ENCODE data around the gene GAA. TPM values are rescaled to one million over a fixed set of nuclear protein-coding genes. Genes with fewer than 3 reads are reported as not detected.

The GAA gene
- total and polyA plus RNA-seq, 2 of the 8 experiments (the other 6 are each of a cell fraction or from before 2014, with no cell fraction given), result 14.8 to 30.0 TPM

DNA sequence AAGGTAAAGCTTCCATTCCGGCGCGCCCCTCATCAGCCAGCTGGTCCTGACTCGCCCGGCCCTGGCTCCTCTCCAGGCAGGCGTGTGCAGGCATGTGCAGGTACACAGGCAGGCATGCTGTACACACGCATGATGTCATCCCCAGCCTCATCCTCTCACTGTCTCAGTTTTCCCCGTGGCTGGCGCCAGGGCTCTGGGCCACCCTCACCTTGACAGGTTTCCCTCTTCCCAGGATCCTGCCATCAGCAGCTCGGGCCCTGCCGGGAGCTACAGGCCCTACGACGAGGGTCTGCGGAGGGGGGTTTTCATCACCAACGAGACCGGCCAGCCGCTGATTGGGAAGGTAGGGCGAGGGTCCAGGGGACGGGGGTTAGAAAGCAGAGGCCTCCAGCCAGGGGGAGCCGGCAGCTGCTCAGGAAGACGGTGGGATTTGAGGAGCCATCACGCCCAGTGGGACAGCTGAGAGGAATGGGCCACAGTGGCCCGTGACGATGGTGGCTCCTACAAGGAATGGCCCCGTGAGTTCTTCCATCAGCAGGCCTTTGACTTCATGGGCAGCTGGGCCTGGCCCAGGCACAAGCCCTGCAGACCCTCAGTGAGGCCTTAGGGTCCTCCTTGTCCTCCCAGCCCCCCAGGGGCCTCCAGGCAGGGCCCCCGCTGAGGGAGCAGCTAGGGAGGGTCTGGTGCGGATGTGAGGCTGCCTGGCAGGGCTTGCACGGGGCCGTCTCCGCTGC is 8.5 kb downstream of the GAA start:
- H3K14ac ChIP-seq (ENCODE audit: insufficient read length), result no peak overlapping the region
- H3K27ac ChIP-seq (ENCODE audit: low read depth, low read length), result no peak overlapping the region
- H3K18ac ChIP-seq (ENCODE audit: extremely low read depth, low read length), result no peak overlapping the region
- H2BK5ac ChIP-seq (ENCODE audit: low read depth, low read length), result no peak overlapping the region
- no peak overlapping the region for H3K56ac ChIP-seq (replicated peaks; ENCODE audit: insufficient read length, low read depth, low read length)
- peak overlapping the region; percentile 11; the same call in 1 of the 2 replicates for H4K8ac ChIP-seq (ENCODE audit: extremely low read depth, insufficient read depth, low read length)
- no peaks in the 10 kb centered on the region for H3K9me3 ChIP-seq (ENCODE audit: insufficient read depth in 2 of 2, low read depth in 1 of 2, low read length in 1 of 2)
- no peak overlapping the region for H3K9ac ChIP-seq (replicated peaks in 1 of 4; ENCODE audit: extremely low read depth in 1 of 4, low read depth in 3 of 4, low read length in 3 of 4)
- H2BK120ac ChIP-seq (replicated peaks; ENCODE audit: low read depth, low read length), result no peak overlapping the region
- no peaks in the 10 kb centered on the region for H3K27me3 ChIP-seq (replicated peaks in 1 of 4; ENCODE audit: control insufficient read depth in 3 of 4, extremely low read depth in 1 of 4, insufficient read depth in 3 of 4, low read length in 3 of 4)
- no peak overlapping the region for H3K4me2 ChIP-seq (ENCODE audit: insufficient read depth in 1 of 2, low read depth in 2 of 2, low read length in 2 of 2)
- H2BK20ac ChIP-seq (ENCODE audit: low read length), result no peak overlapping the region
- DNase-seq (ENCODE audit: low read depth in 1 of 2, low spot score in 2 of 2), result no peak
- H3K79me1 ChIP-seq (ENCODE audit: low read depth, low read length), result 0 out of 2 replicates have a peak, but pooled peaks cover 2% of the 10 kb centered on the region
- H3K4me1 ChIP-seq (replicated peaks in 1 of 4; ENCODE audit: control insufficient read depth in 3 of 4, insufficient read depth in 4 of 4, low read length in 3 of 4), result peaks cover 0 to 11% (median 8%) of the 10 kb centered on the region in 4 experiments; a peak in 4 of 7 replicates
- POLR2A ChIA-PET (ENCODE audit: partially characterized antibody), result interaction anchor here (0.7 to 3.6 kb wide), 4 partner anchors 9 to 38 kb away, joined by 3 to 20 read pairs (median 4); partner anchors contain the start of gene GAA
- no peaks in the 10 kb centered on the region for H4K20me1 ChIP-seq (replicated peaks in 1 of 2; ENCODE audit: control insufficient read depth in 1 of 2, insufficient read depth in 2 of 2, low read length in 2 of 2)
- H4K91ac ChIP-seq (replicated peaks; ENCODE audit: insufficient read length, low read length), result no peak overlapping the region
- CTCF ChIA-PET (ENCODE audit: partially characterized antibody), result interaction anchor here (0.6 to 2.7 kb wide), 6 partner anchors 8 to 105 kb away, joined by 3 to 12 read pairs (median 3); partner anchors contain the start of gene GAA
- H2BK15ac ChIP-seq (ENCODE audit: low read length), result no peak overlapping the region
- 87% methylated on average over 29 of the region's 30 CpGs; no CpG with 5 or more reads in 1 of the 2 experiments for WGBS, 2 experiments (ENCODE audit: extremely low coverage in 1 of 2, insufficient coverage in 1 of 2, insufficient read length in 1 of 2, insufficient replicate concordance in 2 of 2, low coverage in 1 of 2, low lambda C conversion rate in 2 of 2, missing lambda C conversion rate in 1 of 2)
- no peaks in the 10 kb centered on the region for H3K23me2 ChIP-seq (ENCODE audit: low read depth, low read length)
- H3K4me3 ChIP-seq (ENCODE audit: extremely low read depth in 1 of 4, insufficient read depth in 2 of 4, low read depth in 3 of 4, low read length in 4 of 4), result no peak overlapping the region
- H3K79me2 ChIP-seq (ENCODE audit: control insufficient read depth in 1 of 2, insufficient read depth in 2 of 2, low read length in 2 of 2), result no peaks in the 10 kb centered on the region
- no peak overlapping the region for H2AFZ ChIP-seq (ENCODE audit: low read length)
- no peak overlapping the region for H2AK5ac ChIP-seq (ENCODE audit: low read depth, low read length)
- no peak for TF ChIP-seq EP300 (IDR thresholded peaks at IDR 0.05; ENCODE audit: borderline replicate concordance in 1 of 2, low read depth in 2 of 2, low read length in 2 of 2)
- TF ChIP-seq TCF12 (IDR thresholded peaks at IDR 0.05; ENCODE audit: low read depth, low read length), result no peak
- TF ChIP-seq TEAD4 (IDR thresholded peaks at IDR 0.05; ENCODE audit: low read depth, low read length), result no peak
- no peak overlapping the region for H4K5ac ChIP-seq (ENCODE audit: insufficient read length, low read depth, low read length)
- no peaks in the 10 kb centered on the region for H3K36me3 ChIP-seq (ENCODE audit: control insufficient read depth in 2 of 4, insufficient read depth in 4 of 4, low read length in 3 of 4)
- FAIRE-seq, result no peak
- H3K4ac ChIP-seq (replicated peaks; ENCODE audit: insufficient read length, low read depth, low read length), result no peak overlapping the region
- no peak overlapping the region for H3K23ac ChIP-seq (ENCODE audit: insufficient read length)
- no peak overlapping the region for H2BK12ac ChIP-seq (ENCODE audit: low read depth, low read length)
